Globus pallidus (tissue), 1 donor: ENCODE measurements around the gene SPTBN5.

Experiments
- DNase-seq: peaks from one replicate; pipeline ENCODE4 v3.0.0-alpha.2; 2015; ENCODE audit warnings: low spot score

The SPTBN5 gene

DNA sequence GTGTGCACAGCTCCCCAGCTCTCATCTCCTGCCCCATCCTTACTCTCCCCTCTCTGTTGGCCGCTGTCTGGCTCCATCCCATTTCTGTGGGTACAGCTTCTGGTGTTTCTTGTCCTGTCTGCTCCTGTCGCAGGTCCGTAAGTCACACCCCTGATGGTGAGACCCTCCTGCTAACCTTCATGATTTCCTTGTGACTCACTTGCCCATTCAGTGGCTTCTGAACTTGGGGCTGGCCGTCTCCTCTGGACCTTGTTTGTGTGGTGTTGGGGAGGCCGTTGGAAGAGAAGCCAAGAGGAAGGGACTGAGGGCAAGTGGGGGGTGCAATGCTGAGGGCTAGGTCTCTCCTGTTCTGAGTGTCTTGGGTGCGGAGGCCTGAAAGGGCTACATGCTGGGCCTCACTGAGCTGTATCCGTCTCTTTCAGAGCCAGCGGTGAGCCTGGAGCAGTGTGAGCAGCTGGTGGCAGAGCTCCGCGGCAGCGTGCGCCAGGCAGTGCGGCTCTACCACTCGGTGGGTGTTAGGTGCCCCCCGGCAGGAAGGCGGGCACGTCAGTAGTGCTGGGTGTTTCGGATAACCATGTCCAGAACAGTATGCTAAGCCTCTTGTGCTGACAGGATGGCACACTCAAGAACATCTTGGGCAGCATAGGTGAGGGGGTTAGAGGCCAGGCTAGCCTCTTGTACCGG lies 69.6 kb downstream of the SPTBN5 start:
- DNase-seq: no peak

DNA sequence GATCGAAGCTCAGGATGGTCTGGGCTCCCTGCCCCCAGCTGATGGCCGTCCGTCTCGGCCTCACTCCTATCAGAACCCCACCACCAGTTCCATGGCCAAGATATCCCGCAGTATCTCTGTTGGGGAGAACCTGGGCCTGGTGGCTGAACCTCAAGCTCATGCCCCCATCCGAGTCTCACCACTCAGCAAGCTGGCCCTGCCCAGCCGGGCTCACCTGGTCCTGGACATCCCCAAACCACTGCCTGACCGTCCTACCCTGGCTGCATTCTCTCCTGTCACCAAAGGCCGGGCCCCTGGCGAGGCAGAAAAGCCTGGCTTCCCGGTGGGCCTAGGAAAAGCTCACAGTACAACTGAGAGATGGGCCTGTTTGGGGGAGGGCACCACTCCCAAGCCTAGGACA lies 70.4 kb downstream of the SPTBN5 start:
- no peak for DNase-seq

DNA sequence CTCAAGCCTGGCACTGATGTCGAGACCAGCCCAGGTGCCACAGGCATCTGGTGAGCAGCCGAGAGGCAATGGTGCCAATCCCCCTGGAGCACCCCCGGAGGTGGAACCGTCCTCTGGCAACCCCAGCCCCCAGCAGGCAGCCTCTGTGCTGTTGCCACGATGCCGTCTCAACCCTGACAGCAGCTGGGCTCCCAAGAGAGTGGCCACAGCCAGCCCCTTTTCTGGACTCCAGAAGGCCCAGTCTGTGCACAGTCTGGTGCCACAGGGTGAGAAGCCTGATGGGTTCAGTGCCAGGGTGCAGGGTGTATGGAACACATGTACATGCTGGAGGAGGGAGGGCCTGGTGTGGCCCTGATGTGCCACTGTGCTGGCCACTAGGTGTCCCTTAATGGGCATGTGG lies 70.9 kb downstream of the SPTBN5 start:
- no peak for DNase-seq

DNA sequence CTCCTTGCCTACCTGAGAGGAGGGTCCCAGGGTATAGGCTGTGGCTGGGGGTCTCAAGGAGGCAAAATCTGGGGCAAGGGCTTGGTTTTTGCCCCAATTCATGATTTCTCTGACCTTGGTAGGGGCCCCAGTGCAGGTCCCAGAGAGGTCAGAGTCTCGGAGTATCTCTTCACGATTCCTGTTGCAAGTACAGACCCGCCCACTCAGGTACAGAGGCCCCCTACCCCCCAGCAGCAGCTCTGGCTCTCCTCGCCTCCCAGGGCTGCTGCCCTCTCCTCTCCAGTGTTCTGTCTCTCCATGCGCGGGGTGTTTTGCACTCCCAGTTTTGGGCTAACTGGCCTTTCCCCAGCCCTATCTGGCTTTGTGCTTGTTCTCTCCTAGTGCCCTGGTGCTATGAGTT lies 71.4 kb downstream of the SPTBN5 start:
- DNase-seq: no peak

DNA sequence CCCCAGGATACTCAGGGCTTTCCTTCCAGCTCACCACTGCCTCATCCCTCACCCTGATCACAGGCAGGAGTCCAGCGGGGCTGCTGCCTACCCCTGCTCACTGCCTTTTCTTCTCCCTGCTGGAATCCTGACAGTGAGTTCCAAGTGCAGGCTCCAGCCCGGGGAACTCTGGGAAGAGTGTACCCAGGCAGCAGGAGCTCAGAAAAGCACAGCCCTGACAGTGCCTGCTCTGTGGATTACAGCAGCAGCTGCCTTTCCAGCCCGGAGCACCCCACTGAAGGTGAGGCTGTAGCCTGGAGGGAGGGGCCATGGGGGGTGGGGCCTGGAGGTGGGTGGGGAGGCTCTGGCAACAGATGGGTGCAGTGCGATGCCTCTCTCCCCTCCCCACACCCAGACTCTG lies 72.0 kb downstream of the SPTBN5 start:
- no peak for DNase-seq

DNA sequence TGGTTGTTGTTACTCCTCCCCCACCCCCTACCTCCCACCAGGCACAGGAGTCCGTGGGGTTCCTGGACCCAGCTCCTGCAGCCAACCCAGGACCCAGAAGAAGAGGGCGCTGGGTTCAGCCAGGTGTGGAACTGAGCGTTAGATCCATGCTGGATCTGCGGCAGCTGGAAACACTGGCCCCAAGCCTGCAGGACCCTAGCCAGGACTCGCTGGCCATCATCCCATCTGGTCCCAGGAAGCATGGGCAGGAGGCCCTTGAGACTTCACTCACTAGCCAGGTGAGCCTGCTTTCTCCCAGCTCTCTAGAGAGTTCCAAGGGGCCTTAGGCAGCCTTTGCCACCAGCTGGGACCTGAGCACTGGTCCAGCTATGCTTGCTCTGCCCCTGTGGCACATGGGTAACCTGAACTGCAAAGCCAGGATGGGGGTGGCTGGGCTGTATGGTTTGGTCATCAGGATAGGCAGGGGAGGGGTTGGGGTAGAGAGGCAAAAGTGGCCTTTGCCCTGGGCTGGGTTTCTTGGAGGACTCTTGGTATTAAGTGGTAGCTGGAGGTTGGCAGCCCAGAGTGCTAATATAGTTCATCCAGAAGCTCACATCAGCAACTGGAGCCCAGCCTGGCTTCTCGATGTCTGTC lies 72.9 kb downstream of the SPTBN5 start:
- DNase-seq: no peak

DNA sequence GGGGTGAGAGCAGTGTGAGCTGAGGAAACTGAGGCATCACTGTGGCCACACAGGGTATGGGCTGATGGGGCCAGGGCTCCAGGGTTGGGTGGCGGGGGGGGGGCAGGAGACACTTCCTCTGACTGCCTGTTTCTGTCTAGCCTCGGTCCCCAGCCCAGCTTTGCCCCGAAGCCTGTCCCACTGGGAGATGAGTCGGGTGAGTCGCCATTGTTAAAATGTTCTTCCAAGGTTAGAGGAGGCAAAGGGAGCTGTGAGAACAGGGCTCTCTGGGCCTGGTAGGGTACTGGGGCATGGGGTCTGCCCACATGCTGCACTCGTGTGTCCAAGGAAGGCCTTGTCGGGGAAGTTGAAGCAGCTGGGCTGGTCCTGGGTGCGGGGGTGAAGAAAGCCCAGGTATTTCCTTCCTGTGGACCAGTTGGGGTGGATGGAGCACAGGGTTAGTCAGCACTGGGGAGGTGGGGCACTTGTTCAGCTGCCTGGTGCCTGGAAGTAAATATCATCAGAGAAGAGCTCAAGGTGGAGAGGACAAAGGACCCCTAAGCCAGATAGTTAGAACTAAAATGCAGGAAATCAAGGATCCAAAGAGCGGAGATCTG lies 74.3 kb downstream of the SPTBN5 start:
- DNase-seq: no peak

DNA sequence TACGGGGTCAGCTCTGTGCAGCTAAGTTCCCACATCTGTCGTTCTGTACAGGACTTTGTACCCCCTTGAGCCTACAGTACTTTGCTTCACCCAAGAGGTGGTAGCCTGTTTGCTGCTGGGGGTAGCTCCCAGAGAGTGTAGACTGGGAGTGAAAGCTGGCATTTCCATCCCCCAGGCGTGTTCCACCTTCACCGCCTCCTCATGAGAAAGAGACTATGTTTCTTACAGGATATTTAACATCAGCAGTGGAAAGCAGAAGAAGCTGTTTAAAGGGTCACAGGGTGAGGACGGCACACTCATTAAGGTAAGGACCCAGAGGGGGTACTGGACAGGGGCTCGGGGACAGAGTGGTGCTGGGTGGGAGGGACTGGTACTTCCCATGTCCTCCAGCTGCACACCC lies 76.1 kb downstream of the SPTBN5 start:
- DNase-seq: no peak

DNA sequence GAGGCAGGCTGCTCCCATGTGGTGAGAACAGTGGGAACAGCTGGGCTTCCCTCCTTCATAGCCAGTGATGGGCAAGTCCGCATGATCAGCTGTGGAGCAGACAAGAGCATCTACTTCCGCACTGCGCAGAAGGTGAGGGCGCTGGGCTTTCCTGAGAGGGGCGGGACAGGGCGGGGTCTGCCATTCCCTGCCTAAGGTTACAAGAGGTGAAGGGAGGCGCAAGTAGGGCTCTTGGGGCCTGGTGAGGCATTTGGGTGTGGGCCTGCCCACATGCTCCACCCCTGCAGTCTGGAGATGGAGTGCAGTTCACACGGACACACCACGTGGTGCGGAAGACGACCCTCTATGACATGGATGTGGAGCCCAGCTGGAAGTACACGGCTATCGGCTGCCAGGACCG lies 76.5 kb downstream of the SPTBN5 start:
- no peak for DNase-seq

DNA sequence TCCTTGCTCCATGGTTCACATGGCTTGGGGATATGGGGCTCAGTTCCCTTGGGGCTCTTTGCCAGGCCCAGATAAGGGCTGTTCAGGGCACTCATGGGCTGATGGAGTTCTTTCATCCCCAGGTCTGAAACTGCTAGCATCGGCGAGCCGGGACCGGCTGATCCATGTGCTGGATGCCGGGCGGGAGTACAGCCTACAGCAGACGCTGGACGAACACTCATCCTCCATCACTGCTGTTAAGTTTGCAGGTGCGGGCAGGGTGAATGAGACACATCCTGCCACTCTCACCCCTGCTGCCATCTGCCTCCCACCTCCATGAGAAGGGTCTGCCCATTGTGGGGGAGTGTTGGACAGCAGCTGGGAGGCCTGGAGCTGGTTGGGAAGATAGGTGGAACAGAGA lies 77.1 kb downstream of the SPTBN5 start:
- no peak for DNase-seq

DNA sequence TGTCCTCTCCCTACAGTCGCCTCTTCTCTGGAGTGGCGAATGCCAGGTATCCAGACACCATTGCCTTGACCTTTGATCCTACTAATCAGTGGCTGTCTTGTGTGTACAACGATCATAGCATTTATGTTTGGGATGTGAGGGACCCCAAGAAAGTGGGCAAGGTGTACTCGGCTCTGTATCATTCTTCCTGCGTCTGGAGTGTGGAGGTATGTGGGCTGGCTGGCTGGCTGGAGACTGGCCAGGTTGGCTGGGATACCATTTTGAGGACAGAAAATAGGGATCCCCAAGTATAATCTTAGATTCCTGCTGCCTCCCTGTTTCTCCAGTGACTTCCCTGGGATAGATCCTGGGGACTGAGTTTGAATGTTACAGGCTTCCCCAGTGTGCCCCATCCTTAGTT lies 79.3 kb downstream of the SPTBN5 start:
- no peak for DNase-seq

DNA sequence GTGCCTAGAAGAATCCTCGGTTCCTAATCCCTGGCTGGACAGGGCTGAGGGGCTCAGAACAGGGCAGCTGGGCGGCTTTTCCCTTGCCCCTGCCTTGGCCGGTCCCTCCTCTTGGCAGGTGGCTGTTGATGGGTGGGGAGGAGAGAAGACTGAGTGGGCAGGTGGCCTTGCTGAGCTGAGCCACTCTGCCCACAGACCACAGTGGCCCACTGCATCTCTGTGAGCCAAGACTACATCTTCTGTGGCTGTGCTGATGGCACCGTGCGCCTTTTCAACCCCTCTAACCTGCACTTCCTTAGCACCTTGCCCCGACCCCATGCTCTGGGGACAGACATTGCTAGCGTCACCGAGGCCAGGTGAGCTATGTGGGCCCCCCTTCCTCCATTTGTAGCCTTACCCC lies 80.4 kb downstream of the SPTBN5 start:
- DNase-seq: no peak

DNA sequence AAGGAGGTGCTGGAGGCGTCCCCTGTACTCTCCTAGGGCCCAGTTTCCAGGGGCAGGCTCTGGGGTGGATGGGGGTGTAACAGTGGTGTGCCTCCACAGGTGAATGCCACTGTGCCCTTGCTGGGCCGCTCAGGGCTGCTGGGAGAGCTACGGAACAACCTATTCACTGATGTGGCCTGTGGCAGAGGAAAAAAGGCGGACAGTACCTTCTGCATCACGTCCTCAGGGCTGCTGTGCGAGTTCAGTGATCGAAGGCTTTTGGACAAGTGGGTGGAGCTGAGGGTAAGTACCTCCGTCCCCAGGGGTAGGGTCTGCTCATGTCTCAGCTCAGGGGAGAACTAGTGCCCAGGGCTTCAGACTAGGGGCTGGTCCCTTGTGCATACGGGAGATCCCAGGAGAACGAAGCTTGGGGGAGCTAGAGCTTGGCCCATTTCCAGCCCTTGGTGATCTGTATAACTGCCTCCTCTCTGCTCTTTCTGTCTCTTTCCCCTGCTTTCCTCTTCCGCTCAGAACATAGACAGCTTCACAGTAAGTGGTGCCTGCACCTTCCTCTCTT lies 81.0 kb downstream of the SPTBN5 start:
- no peak for DNase-seq

DNA sequence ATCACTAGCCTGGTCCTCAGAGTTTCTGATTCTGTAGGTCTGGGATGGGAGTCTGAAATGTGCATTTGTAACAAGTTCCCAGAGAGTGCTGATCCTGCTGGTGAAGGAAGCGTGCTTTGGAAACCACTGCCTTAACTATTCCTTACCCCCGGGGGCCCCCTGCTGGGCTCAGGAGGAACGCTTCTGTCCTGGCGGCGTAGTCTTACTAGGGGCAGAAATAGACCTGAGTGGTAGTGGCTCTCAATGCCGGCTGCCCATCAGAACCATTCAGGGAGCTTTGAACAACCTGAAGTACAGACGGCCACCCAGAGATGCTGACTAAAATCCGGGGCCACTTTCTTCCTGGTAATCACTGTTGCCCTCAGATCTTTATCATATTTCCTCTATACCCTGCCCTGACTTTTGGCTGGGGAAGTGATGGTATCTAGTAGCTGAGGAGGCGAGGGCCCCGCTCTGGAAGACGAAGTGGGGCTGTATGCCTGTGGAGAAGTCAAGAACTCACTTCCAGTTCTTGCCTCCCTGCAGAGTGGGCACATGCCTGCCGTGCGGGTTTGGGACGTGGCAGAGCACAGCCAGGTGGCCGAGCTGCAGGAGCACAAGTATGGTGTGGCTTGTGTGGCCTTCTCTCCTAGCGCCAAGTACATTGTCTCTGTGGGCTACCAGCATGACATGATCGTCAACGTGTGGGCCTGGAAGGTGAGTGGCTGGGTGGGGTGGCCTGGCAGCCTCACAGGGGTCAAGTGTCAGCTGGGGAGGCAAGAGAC lies 82.2 kb downstream of the SPTBN5 start:
- peak; percentile 86 for DNase-seq

DNA sequence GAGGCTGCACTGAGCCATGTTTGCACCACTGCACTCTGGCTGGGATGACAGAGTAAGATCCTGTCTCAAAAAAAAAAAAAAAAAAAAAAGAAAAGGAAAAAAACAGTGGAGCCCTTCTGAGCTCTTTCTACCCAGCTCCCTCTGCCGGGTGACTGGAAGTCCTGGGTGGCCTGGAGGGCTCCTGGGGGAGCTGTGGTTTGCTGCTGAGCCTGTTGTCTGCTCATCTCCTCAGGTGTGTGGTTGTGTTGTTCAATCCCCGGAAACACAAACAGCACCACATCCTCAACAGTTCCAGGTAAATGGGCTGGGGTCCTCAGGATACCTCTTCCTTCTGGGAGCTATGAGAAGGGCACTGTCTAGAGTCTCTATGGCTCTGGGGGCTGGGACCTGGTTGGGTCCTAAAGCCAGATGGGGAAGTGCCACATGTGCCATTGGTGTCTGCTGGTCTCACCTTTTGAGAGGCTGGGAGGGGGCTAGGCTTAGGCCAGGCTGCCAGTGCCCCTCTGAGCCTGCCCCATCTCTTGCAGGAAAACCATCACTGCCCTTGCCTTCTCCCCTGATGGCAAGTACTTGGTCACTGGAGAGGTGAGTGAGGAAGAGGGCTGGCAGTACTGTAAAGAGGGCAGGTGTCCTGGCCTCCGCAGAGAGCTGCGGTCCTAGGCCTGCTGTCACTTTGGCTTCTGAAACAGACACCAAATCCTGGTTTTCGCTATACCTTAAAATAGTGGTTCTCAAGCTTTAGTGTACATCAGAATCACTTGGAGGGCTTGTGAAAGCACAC lies 83.0 kb downstream of the SPTBN5 start:
- no peak for DNase-seq

DNA sequence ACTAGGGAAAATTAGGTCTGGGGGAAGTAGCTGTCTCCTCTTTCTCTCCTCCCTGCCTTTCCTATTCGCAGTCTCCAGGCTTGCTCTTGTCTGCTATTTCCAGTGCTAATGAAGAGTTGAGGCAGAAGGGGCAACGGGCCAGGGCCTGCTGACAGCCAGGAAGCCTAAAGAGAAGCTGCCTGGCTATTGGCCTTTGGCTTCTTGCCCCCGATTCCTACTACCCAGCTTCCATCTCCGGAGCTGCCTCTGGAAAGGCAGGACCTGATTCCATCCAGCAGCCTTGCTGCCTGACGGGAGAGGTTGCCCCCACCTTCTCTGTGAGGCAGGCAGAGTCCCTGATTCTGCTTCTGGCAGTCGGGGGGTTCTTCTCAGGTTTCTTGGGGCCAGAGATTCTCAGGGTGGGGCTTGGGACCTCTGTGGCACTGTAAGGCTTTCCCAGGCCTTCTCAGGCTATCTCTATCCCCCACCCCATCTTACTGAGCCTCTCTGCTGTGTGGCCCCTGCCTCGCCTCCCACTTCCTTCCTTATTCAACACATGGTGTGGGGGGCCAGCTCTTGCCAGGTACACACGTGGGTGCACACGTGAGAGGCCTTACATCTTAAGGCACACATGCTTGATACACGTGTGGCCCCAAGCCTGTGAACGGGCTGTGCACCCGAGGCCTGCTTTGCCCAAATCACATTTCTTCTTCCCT lies 84.2 kb downstream of the SPTBN5 start:
- no peak for DNase-seq

DNA sequence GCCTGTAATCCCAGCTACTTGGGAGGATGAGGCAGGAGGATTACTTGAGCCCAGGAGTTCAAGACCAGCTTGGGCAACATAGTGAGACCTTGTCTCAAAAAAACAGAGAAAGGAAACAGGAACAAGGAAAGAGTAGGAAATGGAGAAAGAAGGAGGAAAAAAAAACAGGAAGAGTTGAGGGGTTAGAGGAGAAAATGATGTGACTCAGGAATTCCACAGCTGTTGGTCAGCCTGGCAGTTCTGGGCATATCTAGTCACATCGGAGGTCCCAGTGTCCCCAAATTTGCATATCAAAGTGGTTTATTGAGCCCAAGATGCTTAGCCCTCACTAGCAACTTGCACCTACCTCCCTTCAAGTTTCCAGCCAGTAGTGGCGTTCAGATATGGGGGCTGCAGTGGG lies 84.7 kb downstream of the SPTBN5 start:
- no peak for DNase-seq

DNA sequence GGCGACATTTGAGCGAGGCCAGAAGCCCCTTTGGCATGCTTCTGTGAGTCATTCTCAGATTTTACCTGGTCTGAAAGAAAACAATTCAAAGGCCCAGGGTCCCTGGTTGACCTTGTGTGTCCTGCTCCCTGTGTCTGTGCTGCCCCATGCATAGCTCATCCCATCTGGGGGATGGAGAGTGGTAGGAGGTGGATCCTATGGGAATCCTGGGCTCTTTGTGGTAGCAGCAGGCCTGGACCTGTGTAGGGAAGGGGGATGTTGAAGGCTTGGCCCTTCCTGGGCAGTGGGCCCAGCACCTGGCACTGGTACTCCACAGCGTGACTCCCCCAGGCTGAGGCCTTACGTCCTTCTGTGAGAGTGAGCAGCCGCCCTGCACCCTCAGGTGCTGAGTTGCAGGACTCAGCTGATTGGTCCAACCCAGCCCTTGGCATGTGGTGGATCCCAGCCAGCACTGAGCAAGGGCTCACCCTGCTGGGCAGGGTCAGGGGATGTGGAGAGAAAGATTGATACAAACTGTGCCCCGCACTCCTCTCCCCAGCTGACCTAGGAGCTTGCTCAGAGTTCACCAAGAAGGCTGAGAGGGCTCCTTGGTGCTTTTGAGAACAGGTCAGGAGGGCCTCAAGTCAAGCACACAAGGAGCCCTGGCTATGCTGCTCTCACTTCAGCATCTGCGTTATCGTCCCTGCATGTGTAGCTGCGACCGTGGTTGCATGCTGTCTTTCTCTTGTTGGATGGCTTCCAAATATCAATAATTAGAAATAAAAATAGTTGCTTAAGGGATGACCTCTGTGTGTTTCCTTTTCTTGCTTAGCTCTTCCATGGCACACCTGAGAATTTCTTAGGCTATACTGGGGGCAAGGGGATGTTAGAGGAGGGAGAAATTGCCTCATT lies 87.3 kb downstream of the SPTBN5 start:
- DNase-seq: no peak

DNA sequence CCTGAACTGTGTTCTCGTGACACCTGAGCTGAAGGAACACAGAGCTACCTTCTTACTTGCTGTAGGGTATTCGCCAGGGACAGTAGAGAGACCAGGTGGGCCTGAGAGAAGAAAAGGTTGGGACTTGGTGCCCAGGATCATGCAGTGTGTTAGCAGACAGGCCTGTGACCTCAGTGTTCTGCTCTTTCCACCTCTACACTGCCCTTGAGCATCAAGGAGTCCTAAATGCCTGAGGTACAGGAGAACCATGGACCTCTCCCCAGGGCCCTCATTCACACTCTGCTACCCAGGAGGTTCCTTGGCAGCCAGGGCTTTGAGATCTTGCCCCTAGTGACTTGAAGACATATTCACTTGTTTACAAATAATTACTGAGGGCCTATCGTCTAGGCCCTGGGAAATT lies 88.1 kb downstream of the SPTBN5 start:
- DNase-seq: no peak
